ENCODE data around the gene NOD1.
"Not testable (repeated sequence)": the region's sequence is repeated elsewhere in the genome, so short reads cannot be mapped to it uniquely, and the experiment has no call there.

The NOD1 gene

DNA sequence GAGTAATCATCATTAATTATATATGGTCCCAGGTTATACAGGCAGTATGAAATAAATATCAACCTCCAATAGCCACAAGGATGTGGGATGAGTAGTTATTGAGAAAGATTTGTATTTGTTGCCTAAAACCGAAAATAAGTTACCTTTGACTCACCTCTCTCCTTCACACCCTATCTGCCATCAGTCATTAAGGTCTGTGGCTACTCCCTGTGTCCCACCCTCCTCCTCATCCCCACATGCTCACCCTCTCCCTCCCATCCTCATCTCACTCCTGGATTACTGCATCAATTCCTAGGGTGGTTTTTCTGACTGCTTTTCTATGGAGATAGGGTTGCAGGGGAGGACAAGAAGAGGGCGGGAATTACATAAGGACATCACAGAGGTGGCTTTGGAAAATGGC is 35.2 kb upstream of the NOD1 start:
- no peak overlapping the region for H3K4me3 ChIP-seq (ENCODE audit: low read depth in 1 of 2, low read length in 2 of 2)
- H3K27ac ChIP-seq (ENCODE audit: low read depth, low read length): no peak overlapping the region
- H3K9ac ChIP-seq (ENCODE audit: low read length): no peak overlapping the region
- no peaks in the 10 kb centered on the region for H3K36me3 ChIP-seq (ENCODE audit: insufficient read depth, low read length)
- no peaks in the 10 kb centered on the region for H3K27me3 ChIP-seq (ENCODE audit: control insufficient read depth in 1 of 2, insufficient read depth in 2 of 2, low read length in 2 of 2)
- H3K9me3 ChIP-seq (ENCODE audit: low read length): no peaks in the 10 kb centered on the region
- H3K4me1 ChIP-seq (ENCODE audit: insufficient read depth, low read length): no peaks in the 10 kb centered on the region

DNA sequence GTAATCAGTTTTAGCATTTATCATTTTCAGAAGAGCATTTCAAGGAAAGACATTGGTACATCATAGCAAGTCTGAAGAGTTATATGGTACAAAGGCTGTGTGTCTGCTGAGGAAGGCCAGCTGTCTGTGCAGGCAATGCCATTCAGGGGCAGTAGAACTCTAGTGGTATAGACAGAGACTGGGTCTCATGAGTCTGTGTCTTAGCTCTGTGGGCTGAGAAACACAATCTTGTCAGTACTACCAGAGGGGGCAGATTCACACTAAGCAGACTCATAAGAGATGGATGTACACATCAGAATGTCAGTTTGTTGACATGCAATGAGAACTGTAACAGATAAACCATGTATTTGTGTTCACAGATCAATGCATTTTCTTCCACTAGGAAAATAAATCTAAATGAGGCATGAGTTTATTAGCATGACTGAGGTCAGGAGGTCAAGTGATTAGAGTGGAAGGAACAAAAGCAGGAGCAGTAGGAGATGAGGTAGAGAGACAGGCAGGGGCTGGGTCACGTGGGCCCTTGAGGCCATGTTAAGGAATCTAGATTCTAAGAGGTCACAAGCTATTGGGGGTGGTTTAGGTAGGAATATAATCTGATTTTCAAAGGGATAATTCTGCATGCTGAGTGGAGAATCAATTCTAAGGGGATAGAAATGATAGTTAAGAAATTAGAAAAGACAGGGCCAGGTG is 33.5 kb upstream of the NOD1 start:
- H3K27me3 ChIP-seq (ENCODE audit: control insufficient read depth in 1 of 2, insufficient read depth in 2 of 2, low read length in 2 of 2): no peaks in the 10 kb centered on the region
- no peaks in the 10 kb centered on the region for H3K9me3 ChIP-seq (ENCODE audit: low read length)

DNA sequence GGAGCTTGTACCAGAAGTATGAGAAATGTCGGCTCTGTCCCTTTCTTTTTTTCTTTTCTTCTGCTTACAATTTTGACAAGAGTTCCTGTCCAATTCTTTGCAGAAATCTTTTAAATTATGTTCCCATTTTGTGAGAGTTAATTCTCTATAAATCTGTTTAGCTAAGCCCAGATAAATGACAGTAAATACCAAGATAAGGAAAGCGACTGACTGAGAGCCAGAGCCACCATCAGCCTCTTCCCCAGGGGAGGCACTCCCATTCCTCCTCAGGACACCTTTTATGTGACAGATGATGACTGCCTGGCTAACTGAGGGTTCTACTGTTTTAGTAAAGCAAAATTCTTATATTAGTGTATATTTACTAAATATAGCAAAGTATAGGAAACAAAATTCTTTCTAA is 32.9 kb upstream of the NOD1 start:
- Histone ChIP-seq H3K36me3 (ENCODE audit: insufficient read depth, low read length) (no peaks in the 10 kb centered on the region), H3K27ac (ENCODE audit: low read depth, low read length) (no peak overlapping the region)

More for the DNA sequence above, 33.5 kb upstream of the NOD1 start:
- Histone ChIP-seq H3K27ac (ENCODE audit: low read depth, low read length) (no peak overlapping the region), H3K4me1 (ENCODE audit: insufficient read depth, low read length) (no peaks in the 10 kb centered on the region), H3K36me3 (ENCODE audit: insufficient read depth, low read length) (no peaks in the 10 kb centered on the region), H3K4me3 (ENCODE audit: low read depth in 1 of 2, low read length in 2 of 2) (no peak overlapping the region), H3K9ac (ENCODE audit: low read length) (no peak overlapping the region)

DNA sequence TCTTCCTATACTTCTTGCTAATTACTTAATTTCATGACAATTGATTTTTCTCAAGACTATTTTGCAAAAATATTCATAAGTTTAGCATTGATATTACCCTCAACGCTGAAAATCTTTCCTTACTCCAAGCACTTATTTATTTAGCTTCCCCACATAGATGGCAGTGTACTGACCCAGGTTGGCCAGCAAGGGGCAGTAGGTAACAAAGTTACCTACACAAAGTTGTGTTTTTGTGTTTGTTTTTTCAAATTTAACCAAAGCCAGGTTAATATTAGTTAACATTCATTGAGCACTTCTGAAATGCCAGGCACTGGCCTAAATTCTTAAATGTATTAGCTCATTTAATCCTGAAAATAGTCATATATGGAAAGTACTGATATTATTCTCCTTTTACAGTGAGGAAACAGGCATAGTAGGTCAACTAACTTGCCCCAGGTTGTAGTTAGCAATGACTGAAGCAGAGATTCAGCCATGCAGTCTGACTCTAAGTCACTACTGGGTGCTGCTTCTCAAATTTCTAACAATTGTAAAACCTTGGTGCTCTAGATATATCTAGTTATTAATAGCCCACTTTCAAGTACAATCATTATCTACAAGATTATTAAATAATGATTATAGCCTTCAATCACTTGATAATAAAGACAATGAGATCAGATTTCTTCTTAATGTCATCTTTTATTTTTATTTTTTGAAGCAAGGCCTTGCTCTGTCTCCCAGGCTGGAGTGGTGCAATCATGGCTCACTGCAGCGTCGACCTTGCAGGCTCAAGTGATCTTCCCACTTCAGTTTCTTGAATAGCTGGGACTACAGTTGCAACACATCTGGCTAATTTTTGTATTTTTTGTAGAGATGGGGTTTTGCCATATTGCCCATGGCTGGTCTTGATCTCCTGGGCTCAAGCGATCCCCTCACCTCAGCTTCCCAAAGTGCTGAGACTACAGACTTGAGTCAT is 31.8 kb upstream of the NOD1 start:
- H3K9me3 ChIP-seq (ENCODE audit: low read length): no peaks in the 10 kb centered on the region
- no peaks in the 10 kb centered on the region for H3K36me3 ChIP-seq (ENCODE audit: insufficient read depth, low read length)
- no peak overlapping the region for H3K4me3 ChIP-seq (ENCODE audit: low read depth in 1 of 2, low read length in 2 of 2)
- H3K9ac ChIP-seq (ENCODE audit: low read length): no peak overlapping the region
- H3K4me1 ChIP-seq (ENCODE audit: insufficient read depth, low read length): no peaks in the 10 kb centered on the region
- no peaks in the 10 kb centered on the region for H3K27me3 ChIP-seq (ENCODE audit: control insufficient read depth in 1 of 2, insufficient read depth in 2 of 2, low read length in 2 of 2)
- no peak overlapping the region for H3K27ac ChIP-seq (ENCODE audit: low read depth, low read length)

More for the DNA sequence above, 32.9 kb upstream of the NOD1 start:
- Histone ChIP-seq H3K9me3 (ENCODE audit: low read length) (no peaks in the 10 kb centered on the region), H3K4me3 (ENCODE audit: low read depth in 1 of 2, low read length in 2 of 2) (no peak overlapping the region), H3K4me1 (ENCODE audit: insufficient read depth, low read length) (no peaks in the 10 kb centered on the region), H3K9ac (ENCODE audit: low read length) (no peak overlapping the region), H3K27me3 (ENCODE audit: control insufficient read depth in 1 of 2, insufficient read depth in 2 of 2, low read length in 2 of 2) (no peaks in the 10 kb centered on the region)

DNA sequence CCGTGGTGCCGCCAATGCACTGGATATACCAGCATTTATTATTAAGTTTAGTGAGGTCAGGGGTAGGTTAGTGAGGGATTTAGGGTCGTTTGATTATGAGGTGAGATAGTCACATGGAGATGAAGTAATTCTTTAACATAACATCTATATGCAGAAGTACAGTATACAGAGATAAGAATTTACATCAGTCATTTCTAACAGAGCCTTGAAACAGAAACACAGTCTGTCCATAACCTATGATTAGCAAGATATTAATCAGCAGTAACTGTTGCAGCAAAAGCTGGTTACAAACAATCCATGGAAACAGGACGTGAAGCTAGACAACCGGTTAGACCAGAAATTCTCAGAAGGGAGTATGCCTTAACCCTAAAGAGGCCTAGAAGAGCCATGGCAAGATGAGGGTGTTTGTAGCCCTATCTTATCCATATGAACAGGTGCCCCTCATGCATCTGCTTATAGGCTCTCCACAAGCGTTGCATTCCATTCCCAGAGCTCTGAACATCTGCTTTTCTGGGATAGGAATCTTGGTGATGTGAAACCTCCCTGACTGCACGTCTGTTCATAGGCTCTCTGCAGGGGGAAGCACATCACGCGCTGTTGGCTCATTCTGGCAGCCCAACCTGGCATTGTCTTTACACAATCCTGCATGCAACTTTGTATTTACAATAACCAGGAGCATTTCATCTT is 30.7 kb upstream of the NOD1 start:
- H3K9ac ChIP-seq (ENCODE audit: low read length); H3K4me1 ChIP-seq (ENCODE audit: insufficient read depth, low read length); H3K4me3 ChIP-seq (ENCODE audit: low read depth in 1 of 2, low read length in 2 of 2); H3K9me3 ChIP-seq (ENCODE audit: low read length); H3K27me3 ChIP-seq (ENCODE audit: control insufficient read depth in 1 of 2, insufficient read depth in 2 of 2, low read length in 2 of 2); H3K27ac ChIP-seq (ENCODE audit: low read depth, low read length); H3K36me3 ChIP-seq (ENCODE audit: insufficient read depth, low read length): not testable (repeated sequence)

DNA sequence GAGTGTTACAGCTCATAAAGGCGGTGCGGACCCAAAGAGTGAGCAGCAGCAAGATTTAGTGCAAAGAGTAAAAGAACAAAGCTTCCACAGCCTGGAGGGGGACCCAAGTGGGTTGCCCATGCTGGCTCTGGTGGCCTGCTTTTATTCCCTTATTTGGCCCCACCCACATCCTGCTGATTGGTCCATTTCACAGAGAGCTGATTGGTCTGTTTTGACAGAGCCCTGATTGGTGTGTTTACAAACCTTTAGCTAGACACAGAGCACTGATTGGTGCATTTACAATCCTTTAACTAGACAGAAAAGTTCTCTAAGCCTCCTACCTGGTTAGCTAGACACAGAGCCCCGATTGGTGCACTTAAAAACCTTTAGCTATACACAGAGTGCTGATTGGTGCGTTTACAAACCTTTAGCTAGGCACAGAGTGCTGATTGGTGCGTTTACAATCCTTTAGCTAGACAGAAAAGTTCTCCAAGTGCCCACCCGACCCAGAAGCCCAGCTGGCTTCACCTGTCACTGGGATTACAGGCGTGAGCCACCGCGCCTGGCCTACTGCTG is 28.8 kb upstream of the NOD1 start:
- H3K9me3 ChIP-seq (ENCODE audit: low read length); H3K36me3 ChIP-seq (ENCODE audit: insufficient read depth, low read length): not testable (repeated sequence)

DNA sequence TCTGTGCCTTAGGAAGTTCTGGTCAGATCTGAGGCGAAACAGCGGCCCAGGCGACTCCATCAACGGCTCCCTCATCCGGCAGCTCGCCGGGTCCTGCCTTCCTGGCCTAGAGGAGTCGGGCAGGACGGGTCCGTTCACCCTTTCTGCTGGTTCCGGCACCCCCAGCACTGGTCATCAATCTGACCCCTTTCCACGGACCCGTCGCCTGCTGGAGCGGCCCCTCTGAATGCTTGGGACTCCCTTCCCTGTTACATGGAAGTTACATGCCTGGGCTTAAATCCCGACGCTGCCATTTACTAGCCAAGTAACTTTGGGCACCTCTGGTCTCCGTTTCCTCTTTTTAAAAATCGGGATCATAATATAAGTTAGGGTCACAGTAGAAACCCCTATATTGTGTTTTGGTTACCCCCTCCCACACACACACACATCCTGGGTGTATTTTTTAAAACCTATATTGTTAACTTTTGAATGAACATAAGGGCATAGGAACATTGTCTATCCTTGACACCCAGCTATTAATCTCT is 26.7 kb upstream of the NOD1 start:
- Histone ChIP-seq H3K27ac (ENCODE audit: low read depth, low read length) (peak overlapping the region; percentile 86), H3K4me1 (ENCODE audit: insufficient read depth, low read length) (peaks cover 7% of the 10 kb centered on the region), H3K27me3 (ENCODE audit: control insufficient read depth in 1 of 2, insufficient read depth in 2 of 2, low read length in 2 of 2) (no peaks in the 10 kb centered on the region), H3K9ac (ENCODE audit: low read length) (peak overlapping the region; percentile 12), H3K4me3 (ENCODE audit: low read depth in 1 of 2, low read length in 2 of 2) (peak overlapping the region; percentile 70 to 83), H3K9me3 (ENCODE audit: low read length) (no peaks in the 10 kb centered on the region), H3K36me3 (ENCODE audit: insufficient read depth, low read length) (no peaks in the 10 kb centered on the region)

More for the DNA sequence above, 28.8 kb upstream of the NOD1 start:
- H3K4me1 ChIP-seq (ENCODE audit: insufficient read depth, low read length); H3K9ac ChIP-seq (ENCODE audit: low read length); H3K27me3 ChIP-seq (ENCODE audit: control insufficient read depth in 1 of 2, insufficient read depth in 2 of 2, low read length in 2 of 2); H3K27ac ChIP-seq (ENCODE audit: low read depth, low read length); H3K4me3 ChIP-seq (ENCODE audit: low read depth in 1 of 2, low read length in 2 of 2): not testable (repeated sequence)

DNA sequence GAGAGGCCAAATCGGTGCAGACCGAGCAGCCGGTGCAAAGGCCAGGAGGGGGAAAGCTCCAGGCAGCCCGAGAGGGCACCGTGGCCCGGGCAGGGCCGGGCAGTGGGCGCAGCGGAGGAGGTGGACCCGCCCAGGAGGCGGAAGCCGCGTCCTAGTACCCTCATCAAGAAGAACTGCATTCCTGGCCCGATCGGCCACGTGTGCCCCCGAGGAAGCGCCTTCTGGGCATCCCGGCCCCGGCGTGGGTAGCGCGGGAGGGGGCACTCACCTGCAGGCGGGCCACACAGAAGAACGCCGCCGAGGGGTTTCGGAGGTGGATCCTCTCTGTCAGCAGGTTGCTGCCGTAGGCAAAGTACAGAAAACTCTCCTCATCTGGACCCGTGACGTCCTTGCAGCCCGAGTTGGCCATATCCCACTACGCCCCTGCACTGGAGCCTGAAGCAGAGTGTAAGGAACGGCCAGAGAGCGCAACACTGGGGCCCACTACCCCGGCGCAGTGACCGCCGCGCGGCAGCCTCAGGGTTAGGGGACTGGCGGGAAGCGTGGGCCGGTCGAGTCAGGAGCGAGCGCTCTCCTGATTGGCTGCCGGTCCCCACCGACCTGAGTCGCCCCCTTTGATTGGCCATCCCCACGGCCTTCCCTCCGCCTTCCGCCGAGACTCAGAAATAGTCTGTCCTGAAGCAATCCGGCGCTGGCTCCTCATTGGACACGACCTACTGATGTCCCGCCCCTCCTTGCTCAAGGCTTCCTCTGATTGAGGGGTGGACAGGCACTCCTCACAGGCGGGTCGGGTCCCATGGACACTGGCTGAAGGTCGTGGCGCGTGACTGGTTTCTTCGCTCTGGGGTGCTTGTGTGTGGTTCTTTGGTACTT is 26.0 kb upstream of the NOD1 start, which contains the start of gene GGCT:
GGCT (minus strand) TSS at position 529 of the 873 bp plus-strand sequence; CDS start at position 409, 120 bp downstream.
- no peaks in the 10 kb centered on the region for H3K9me3 ChIP-seq (ENCODE audit: low read length)
- peak within 1 kb of the TSS; percentile 83 for H3K4me3 ChIP-seq (ENCODE audit: low read depth in 1 of 2, low read length in 2 of 2)
- peak within 1 kb of the TSS; percentile 86 for H3K27ac ChIP-seq (ENCODE audit: low read depth, low read length)
- peak within 1 kb of the TSS; percentile 73 for H3K9ac ChIP-seq (ENCODE audit: low read length)
- H3K27me3 ChIP-seq (ENCODE audit: control insufficient read depth in 1 of 2, insufficient read depth in 2 of 2, low read length in 2 of 2): no peaks in the 10 kb centered on the region
- peaks cover 7% of the 10 kb centered on the region for H3K4me1 ChIP-seq (ENCODE audit: insufficient read depth, low read length)
- no peaks in the 10 kb centered on the region for H3K36me3 ChIP-seq (ENCODE audit: insufficient read depth, low read length)

DNA sequence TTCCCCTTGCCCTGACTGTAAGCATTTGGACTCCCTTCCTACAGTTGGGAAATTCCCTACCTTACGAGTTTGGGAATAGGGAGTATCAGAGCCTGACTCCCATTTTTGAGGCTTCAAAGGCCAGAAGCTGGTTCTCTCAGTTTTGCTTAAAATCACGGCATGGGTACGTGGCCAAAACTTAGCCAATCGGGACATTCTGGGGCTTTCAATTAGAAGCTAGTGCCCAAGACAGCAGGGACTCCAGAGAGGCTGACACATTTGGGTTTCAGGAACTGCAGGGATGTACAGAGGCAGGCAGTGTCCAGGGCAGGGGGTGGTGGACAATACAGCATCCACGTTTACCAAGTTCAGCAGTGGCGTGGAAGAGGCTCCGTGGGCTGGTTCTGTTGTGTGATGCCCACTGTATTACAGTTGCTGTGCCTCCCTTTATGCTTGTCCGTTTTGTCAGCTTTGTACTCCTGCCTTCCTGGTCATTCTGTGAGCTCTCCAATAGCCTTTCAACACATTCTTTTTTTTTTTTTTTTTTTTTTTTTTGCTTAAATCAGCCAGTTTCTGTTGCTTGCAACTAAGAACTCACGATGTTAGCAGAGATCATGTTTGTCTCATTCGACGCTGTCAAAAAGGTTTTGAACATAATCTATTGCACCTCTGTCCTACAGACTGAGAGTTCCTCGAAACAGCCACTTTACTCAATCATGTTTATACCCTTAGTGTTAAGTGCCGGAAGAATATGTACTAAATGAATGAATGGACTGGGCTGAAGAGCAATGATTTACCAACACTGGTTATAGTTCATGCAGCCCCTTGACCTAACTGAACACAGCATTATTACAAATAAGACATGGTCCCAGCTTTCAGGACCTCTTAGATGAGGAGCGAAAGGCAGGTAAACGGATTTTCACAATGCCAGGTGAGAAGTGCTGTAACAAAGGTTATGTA is 25.0 kb upstream of the NOD1 start:
- Histone ChIP-seq H3K4me1 (ENCODE audit: insufficient read depth, low read length) (peaks cover 7% of the 10 kb centered on the region), H3K4me3 (ENCODE audit: low read depth in 1 of 2, low read length in 2 of 2) (peak overlapping the region; percentile 83), H3K9me3 (ENCODE audit: low read length) (no peaks in the 10 kb centered on the region), H3K36me3 (ENCODE audit: insufficient read depth, low read length) (no peaks in the 10 kb centered on the region), H3K27ac (ENCODE audit: low read depth, low read length) (peak overlapping the region; percentile 86), H3K9ac (ENCODE audit: low read length) (peak overlapping the region; percentile 73), H3K27me3 (ENCODE audit: control insufficient read depth in 1 of 2, insufficient read depth in 2 of 2, low read length in 2 of 2) (no peaks in the 10 kb centered on the region)

All from muscle layer of colon (tissue), 2 donors.